K562 (cell line): ENCODE measurements around the gene GUCY1A2. TPM values are rescaled to one million over a fixed set of nuclear protein-coding genes. Genes with fewer than 3 reads are reported as not detected.

Experiments
- CBX3 ChIP-seq, 2 experiments: IDR thresholded peaks; 1 replicate in 1 of 2; 2 replicates in 1 of 2; pipeline ENCODE4 v1.6.1; 2012; ENCODE audit warnings: inconsistent platforms in 2 of 2, low read length in 2 of 2, borderline replicate concordance in 1 of 2, control low read depth in 1 of 2
- MAFK ChIP-seq: IDR thresholded peaks from 2 replicates; pipeline ENCODE4 v1.6.1; 2011; ENCODE audit warnings: low read length, improper control_type of control experiment
- RFX7 ChIP-seq: fragments of 250-450 bp; sonication (Bioruptor Pico); IDR thresholded peaks from 2 replicates; pipeline ENCODE4 v1.5.1; 2021; ENCODE audit warnings: mild to moderate bottlenecking
- ZBED1 ChIP-seq: IDR thresholded peaks from 2 replicates; pipeline ENCODE4 v1.6.1; 2014
- ZFPM2 ChIP-seq: fragments of 250-450 bp; sonication (Bioruptor Pico); IDR thresholded peaks from 2 replicates; pipeline ENCODE4 v1.5.1; 2022; ENCODE audit warnings: mild to moderate bottlenecking
- ZNF707 ChIP-seq: fragments of 250-450 bp; sonication (Bioruptor Pico); conservative IDR thresholded peaks from 2 replicates; pipeline ENCODE4 v1.8.0; 2022; ENCODE audit warnings: inconsistent platforms, mild to moderate bottlenecking, moderate library complexity
- polyA plus RNA-seq, 8 experiments: library from polyadenylated mRNA; depleted of rRNA in 4 of 8; stranded (reverse) in 5 of 8; unstranded in 3 of 8; fragments of >200 nt; fragmentation: Nextera tagmentation in 2 of 8; fragmentation: Illumina TruSeq in 1 of 8; extraction: Ambion mirVana in 2 of 8; extraction: Trizol in 1 of 8; gene quantifications; 2 replicates each; pipeline versions ENCODE4 v1.2.1 to v1.2.3, GENCODE V29; 2011 to 2014; ENCODE audit warnings: inconsistent platforms in 1 of 8, missing spikeins in 1 of 8
- total RNA-seq, 7 experiments: library from RNA; depleted of rRNA in 6 of 7; stranded (reverse); fragments of >200 nt in 6 of 7; fragmentation: Illumina TruSeq in 2 of 7; extraction: Trizol in 2 of 7; gene quantifications; 2 replicates each; pipeline versions ENCODE4 v1.2.1 to v1.2.3, GENCODE V29; 2011 to 2021; ENCODE audit warnings: low replicate concordance in 1 of 7
- TF ChIP-seq, protein P1 (sequence below), 2 experiments: IDR thresholded peaks in 1 of 2; conservative IDR thresholded peaks in 1 of 2; 2 replicates each; pipeline ENCODE4 v1.6.1; 2016; ENCODE audit warnings: low read depth in 2 of 2, mild to moderate bottlenecking in 1 of 2, missing compliant biosample characterization in 1 of 2, missing genetic modification characterization in 1 of 2, moderate library complexity in 1 of 2
- TF ChIP-seq, protein P2 (sequence below): fragments of 250-450 bp; sonication (Bioruptor Pico); IDR thresholded peaks from 2 replicates; pipeline ENCODE4 v1.4.0; 2020

GUCY1A2 gene
- total and polyA plus RNA-seq, 9 of the 15 experiments (the other 6 are each of a cell fraction or from before 2014, with no cell fraction given): under 0.01 to 0.04 TPM; not detected in 7

DNA sequence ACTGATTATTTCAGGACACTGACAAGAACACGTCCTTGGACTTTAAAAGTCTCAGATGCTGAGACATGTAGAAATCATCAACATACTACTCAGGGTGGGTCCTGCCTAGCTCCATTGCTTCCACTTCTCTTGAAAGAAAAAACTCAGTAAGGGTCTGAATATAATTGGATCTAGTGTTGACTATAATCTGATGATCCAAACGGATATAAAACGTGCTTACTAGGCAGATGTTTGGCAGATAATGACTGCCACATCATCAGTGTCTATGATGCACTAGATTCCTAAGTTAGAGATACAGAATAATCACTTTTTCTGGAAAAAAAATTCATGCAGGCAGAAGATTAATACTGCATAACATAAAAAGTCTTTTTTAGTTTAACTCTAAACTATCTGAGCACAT, 21.6 kb downstream of the GUCY1A2 start (continued):
- TF ChIP-seq, protein P1, sequence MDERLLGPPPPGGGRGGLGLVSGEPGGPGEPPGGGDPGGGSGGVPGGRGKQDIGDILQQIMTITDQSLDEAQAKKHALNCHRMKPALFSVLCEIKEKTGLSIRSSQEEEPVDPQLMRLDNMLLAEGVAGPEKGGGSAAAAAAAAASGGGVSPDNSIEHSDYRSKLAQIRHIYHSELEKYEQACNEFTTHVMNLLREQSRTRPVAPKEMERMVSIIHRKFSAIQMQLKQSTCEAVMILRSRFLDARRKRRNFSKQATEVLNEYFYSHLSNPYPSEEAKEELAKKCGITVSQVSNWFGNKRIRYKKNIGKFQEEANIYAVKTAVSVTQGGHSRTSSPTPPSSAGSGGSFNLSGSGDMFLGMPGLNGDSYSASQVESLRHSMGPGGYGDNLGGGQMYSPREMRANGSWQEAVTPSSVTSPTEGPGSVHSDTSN (CRISPR knock-in tag; IDR thresholded peaks at IDR 0.05; ENCODE audit: low read depth): no peak
- TF ChIP-seq, protein P1 (tag; conservative IDR thresholded peaks at IDR 0.05; ENCODE audit: low read depth): no peak
- no peak for TF ChIP-seq ZBED1
- TF ChIP-seq CBX3 (IDR thresholded peaks at IDR 0.05; ENCODE audit: borderline replicate concordance in 1 of 2, low read length in 2 of 2): no peak
- TF ChIP-seq, protein P2, sequence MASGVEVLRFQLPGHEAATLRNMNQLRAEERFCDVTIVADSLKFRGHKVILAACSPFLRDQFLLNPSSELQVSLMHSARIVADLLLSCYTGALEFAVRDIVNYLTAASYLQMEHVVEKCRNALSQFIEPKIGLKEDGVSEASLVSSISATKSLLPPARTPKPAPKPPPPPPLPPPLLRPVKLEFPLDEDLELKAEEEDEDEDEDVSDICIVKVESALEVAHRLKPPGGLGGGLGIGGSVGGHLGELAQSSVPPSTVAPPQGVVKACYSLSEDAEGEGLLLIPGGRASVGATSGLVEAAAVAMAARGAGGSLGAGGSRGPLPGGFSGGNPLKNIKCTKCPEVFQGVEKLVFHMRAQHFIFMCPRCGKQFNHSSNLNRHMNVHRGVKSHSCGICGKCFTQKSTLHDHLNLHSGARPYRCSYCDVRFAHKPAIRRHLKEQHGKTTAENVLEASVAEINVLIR (CRISPR knock-in tag): no peak
- no peak for TF ChIP-seq MAFK
- no peak for TF ChIP-seq ZNF707 (CRISPR knock-in tag)
- no peak for TF ChIP-seq ZFPM2 (CRISPR knock-in tag)
- TF ChIP-seq RFX7 (CRISPR knock-in tag): no peak
